Stimulated activated CD4-positive, alpha-beta T cell treated with anti-CD3 and anti-CD28 coated beads, Interleukin-2, amount 100 ng/mL, for 24 hours (primary cell): Measurements from ENCODE around the gene DGKZ.

Experiments
- DNase-seq, 2 donors: peaks; one replicate each; pipeline ENCODE4 v3.0.0-alpha.2; 2020

DGKZ gene

GRCh38 chr11:46397526-46397925 lies 50.3 kb downstream of the DGKZ start:
- DNase-seq: no peak

GRCh38 chr11:46402957-46403902 lies 56.0 kb downstream of the DGKZ start:
- no peak for DNase-seq

GRCh38 chr11:46404476-46405017 lies 57.3 kb downstream of the DGKZ start:
- DNase-seq: no peak

- DNase-seq: no peak
These were observed 60.4 kb downstream of the DGKZ start for GRCh38 chr11:46407635-46408034.

GRCh38 chr11:46408407-46408986 lies 61.2 kb downstream of the DGKZ start:
- no peak for DNase-seq

- DNase-seq: no peak
These were observed 62.8 kb downstream of the DGKZ start for GRCh38 chr11:46410021-46410420.

- no peak for DNase-seq
These were observed 66.7 kb downstream of the DGKZ start for GRCh38 chr11:46413760-46414465.

- DNase-seq: no peak
These were observed 67.2 kb downstream of the DGKZ start for GRCh38 chr11:46414466-46414796.

GRCh38 chr11:46414879-46415278 lies 67.6 kb downstream of the DGKZ start:
- no peak for DNase-seq

- DNase-seq: no peak
These were observed 70.4 kb downstream of the DGKZ start for GRCh38 chr11:46417711-46418110.

GRCh38 chr11:46418751-46419150 lies 71.5 kb downstream of the DGKZ start:
- DNase-seq: no peak

GRCh38 chr11:46420513-46420912 lies 73.2 kb downstream of the DGKZ start:
- no peak for DNase-seq

- no peak for DNase-seq
These were observed 74.1 kb downstream of the DGKZ start for GRCh38 chr11:46421257-46421880.

GRCh38 chr11:46422588-46422987 lies 75.3 kb downstream of the DGKZ start:
- DNase-seq: no peak

- DNase-seq: no peak
These were observed 79.1 kb downstream of the DGKZ start for GRCh38 chr11:46426233-46426991.

- no peak for DNase-seq
These were observed 80.1 kb downstream of the DGKZ start for GRCh38 chr11:46427364-46427763.

GRCh38 chr11:46429717-46430116 lies 82.5 kb downstream of the DGKZ start:
- DNase-seq: no peak
